Osteoblast (primary cell): ENCODE results near the gene WDR7. TPM values are rescaled to one million over a fixed set of nuclear protein-coding genes. Genes with fewer than 3 reads are reported as not detected.
A peak's percentile ranks its signal among the peaks of the same experiment; 100 is the strongest.

ENCODE experiments used
- DNase-seq: peaks from one replicate; pipeline ENCODE4 v3.0.0; 2011; ENCODE audit warnings: low spot score, mixed read lengths; ENCODE audit not compliant: insufficient read length; ENCODE audit errors: missing footprints
- H2AFZ ChIP-seq: 2 replicates; pipeline ENCODE4 v1.6.0; 2011; ENCODE audit warnings: mild to moderate bottlenecking, low read length
- H3K27ac ChIP-seq: 2 replicates; pipeline ENCODE4 v1.5.1; 2011; ENCODE audit warnings: mild to moderate bottlenecking, low read depth, low read length, moderate library complexity
- H3K27me3 ChIP-seq: 2 replicates; pipeline ENCODE4 v1.6.0; 2012; ENCODE audit warnings: mild to moderate bottlenecking, control low read depth, inconsistent platforms, low read length, moderate library complexity; ENCODE audit not compliant: insufficient read depth
- H3K36me3 ChIP-seq: 2 replicates; pipeline ENCODE4 v1.5.1; 2011; ENCODE audit warnings: mild to moderate bottlenecking, low read length, control low read depth, moderate library complexity; ENCODE audit not compliant: insufficient read depth
- H3K4me1 ChIP-seq: 2 replicates; pipeline ENCODE4 v1.5.1; 2011; ENCODE audit warnings: mild to moderate bottlenecking, low read length, control low read depth, moderate library complexity; ENCODE audit not compliant: insufficient read depth
- H3K4me2 ChIP-seq: 2 replicates; pipeline ENCODE4 v1.6.0; 2011; ENCODE audit warnings: mild to moderate bottlenecking, low read length; ENCODE audit not compliant: insufficient read depth
- H3K4me3 ChIP-seq: fragments of 200-600 bp; sonication (generic); 3 replicates; pipeline ENCODE4 v1.5.1; 2012; ENCODE audit warnings: mild to moderate bottlenecking, low read length, inconsistent platforms; ENCODE audit not compliant: insufficient read depth
- H3K79me2 ChIP-seq: 2 replicates; pipeline ENCODE4 v1.6.0; 2012; ENCODE audit warnings: mild to moderate bottlenecking, low read length, control low read depth, inconsistent platforms; ENCODE audit not compliant: insufficient read depth
- H3K9me3 ChIP-seq: 2 replicates; pipeline ENCODE4 v1.5.1; 2011; ENCODE audit warnings: low read depth, low read length, control low read depth
- H4K20me1 ChIP-seq: 2 replicates; pipeline ENCODE4 v1.6.0; 2012; ENCODE audit warnings: mild to moderate bottlenecking, low read length, control low read depth; ENCODE audit not compliant: insufficient read depth
- total RNA-seq: library from RNA; depleted of rRNA; stranded (reverse); fragments of >200 nt; gene quantifications from 2 replicates; pipeline ENCODE4 v1.2.3, GENCODE V29; 2012
- TF ChIP-seq, protein P1 (sequence below): IDR thresholded peaks from 2 replicates; pipeline ENCODE4 v1.5.1; 2011; ENCODE audit warnings: mild to moderate bottlenecking, low read depth, low read length, moderate library complexity; ENCODE audit errors: extremely low read depth

The WDR7 gene
- total RNA-seq, 1 donor: 23.2 TPM

DNA sequence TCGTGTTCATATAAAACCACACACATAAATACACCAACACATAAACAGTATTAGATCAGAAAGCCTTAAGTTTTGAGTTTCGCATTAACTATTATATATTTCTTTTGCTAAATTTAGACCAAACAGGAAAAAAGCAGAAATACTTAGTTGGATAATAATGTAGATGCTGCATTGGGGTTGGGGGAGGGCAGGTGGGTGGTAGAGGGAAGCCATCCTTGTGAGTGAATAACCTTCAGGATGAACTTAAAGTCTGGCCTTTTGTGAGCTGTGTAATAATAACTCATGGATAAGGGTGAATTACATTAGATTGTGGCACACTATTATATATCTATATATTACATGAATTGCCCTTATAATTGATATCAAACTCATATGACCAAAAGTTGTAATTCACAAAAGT lies 174.7 kb downstream of the WDR7 start:
- Histone ChIP-seq H4K20me1 (no peaks in the 10 kb centered on the region), H3K4me1 (peaks cover 5% of the 10 kb centered on the region), H3K36me3 (no peaks in the 10 kb centered on the region), H3K27ac (no peak overlapping the region), H3K27me3 (no peaks in the 10 kb centered on the region), H3K79me2 (no peaks in the 10 kb centered on the region), H3K4me3 (no peak overlapping the region), H2AFZ (no peak overlapping the region), H3K4me2 (no peak overlapping the region), H3K9me3 (no peaks in the 10 kb centered on the region)
- DNase-seq: no peak
- TF ChIP-seq, protein P1, sequence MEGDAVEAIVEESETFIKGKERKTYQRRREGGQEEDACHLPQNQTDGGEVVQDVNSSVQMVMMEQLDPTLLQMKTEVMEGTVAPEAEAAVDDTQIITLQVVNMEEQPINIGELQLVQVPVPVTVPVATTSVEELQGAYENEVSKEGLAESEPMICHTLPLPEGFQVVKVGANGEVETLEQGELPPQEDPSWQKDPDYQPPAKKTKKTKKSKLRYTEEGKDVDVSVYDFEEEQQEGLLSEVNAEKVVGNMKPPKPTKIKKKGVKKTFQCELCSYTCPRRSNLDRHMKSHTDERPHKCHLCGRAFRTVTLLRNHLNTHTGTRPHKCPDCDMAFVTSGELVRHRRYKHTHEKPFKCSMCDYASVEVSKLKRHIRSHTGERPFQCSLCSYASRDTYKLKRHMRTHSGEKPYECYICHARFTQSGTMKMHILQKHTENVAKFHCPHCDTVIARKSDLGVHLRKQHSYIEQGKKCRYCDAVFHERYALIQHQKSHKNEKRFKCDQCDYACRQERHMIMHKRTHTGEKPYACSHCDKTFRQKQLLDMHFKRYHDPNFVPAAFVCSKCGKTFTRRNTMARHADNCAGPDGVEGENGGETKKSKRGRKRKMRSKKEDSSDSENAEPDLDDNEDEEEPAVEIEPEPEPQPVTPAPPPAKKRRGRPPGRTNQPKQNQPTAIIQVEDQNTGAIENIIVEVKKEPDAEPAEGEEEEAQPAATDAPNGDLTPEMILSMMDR: no peak

DNA sequence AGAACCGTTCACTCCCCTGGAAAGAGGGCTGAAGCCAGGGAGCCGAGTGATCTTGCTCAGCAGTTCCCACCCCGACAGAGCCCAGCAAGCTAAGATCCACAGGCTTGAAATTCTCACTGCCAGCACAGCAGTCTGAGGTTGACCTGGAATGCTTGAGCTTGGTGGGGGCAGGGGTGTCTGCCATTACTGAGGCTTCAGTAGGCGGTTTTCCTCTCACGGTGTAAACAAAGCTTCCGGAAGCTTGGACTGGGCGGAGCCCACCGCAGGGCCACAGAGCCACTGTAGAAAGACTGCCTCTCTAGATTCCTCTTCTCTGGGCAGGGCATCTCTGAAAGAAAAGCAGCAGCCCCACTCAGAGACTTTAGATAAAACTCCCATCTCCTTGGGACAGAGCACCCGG lies 180.8 kb downstream of the WDR7 start:
- TF ChIP-seq, protein P1: no peak
- Histone ChIP-seq H3K27ac (no peak overlapping the region), H3K4me2 (no peak overlapping the region), H4K20me1 (no peaks in the 10 kb centered on the region), H3K4me1 (peaks cover 4% of the 10 kb centered on the region), H3K4me3 (no peak overlapping the region), H3K27me3 (no peaks in the 10 kb centered on the region), H2AFZ (no peak overlapping the region), H3K79me2 (no peaks in the 10 kb centered on the region), H3K9me3 (no peaks in the 10 kb centered on the region), H3K36me3 (no peaks in the 10 kb centered on the region)
- no peak for DNase-seq

DNA sequence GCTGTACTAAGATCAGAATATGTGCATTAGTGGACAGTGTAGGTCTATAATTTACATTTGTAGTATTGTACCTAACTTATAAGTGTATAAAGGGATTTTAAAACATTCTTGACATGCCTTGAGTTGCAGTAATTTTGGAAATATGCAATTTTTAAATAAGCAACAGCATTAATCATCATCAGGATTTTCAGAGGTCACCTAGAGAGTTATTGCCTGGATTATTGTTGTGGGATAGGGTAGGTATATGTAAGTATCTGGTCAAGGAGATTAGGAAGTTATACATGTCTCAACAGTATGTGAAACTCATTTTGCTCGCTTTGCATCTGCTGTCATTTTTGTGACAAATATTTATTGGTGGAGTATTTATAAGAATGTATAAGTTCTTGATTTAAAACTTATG lies 184.2 kb downstream of the WDR7 start:
- no peaks in the 10 kb centered on the region for H3K79me2 ChIP-seq
- H4K20me1 ChIP-seq: no peaks in the 10 kb centered on the region
- TF ChIP-seq, protein P1: no peak
- peaks cover 4% of the 10 kb centered on the region for H3K4me1 ChIP-seq
- no peaks in the 10 kb centered on the region for H3K27me3 ChIP-seq
- no peak overlapping the region for H3K4me2 ChIP-seq
- no peaks in the 10 kb centered on the region for H3K9me3 ChIP-seq
- H3K4me3 ChIP-seq: no peak overlapping the region
- H3K27ac ChIP-seq: no peak overlapping the region
- no peaks in the 10 kb centered on the region for H3K36me3 ChIP-seq
- no peak overlapping the region for H2AFZ ChIP-seq
- DNase-seq: no peak

DNA sequence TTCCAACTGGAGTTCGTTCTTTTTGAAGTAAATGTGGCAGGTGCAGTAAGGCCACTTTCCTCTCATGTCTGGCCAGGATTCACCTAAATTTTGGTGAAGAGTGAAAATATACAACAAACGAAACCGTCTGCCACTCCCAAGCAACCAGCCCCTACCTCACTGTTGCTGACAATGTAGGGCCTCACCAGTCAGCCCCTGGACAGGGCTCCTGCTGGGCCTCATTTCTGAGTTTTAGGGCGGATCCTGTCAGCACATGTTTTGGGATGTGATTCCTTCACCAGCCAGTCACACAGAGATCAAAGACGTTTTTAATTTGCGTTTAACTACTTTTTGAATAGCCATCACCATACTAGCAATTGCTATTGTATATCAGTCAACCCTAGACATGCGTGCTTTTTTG lies 185.0 kb downstream of the WDR7 start:
- TF ChIP-seq, protein P1: no peak

More for the DNA sequence above, 185.0 kb downstream of the WDR7 start:
- no peak overlapping the region for H3K4me2 ChIP-seq
- no peak overlapping the region for H2AFZ ChIP-seq
- no peaks in the 10 kb centered on the region for H3K79me2 ChIP-seq
- no peak overlapping the region for H3K27ac ChIP-seq
- H3K4me1 ChIP-seq: peaks cover 4% of the 10 kb centered on the region
- H3K36me3 ChIP-seq: no peaks in the 10 kb centered on the region
- DNase-seq: peak; percentile 1
- no peaks in the 10 kb centered on the region for H4K20me1 ChIP-seq
- no peaks in the 10 kb centered on the region for H3K9me3 ChIP-seq
- H3K27me3 ChIP-seq: no peaks in the 10 kb centered on the region
- no peak overlapping the region for H3K4me3 ChIP-seq
